ENCODE measurements around the gene SORCS2.

SORCS2 gene

GRCh38 chr4:7523526-7523925 is 331.2 kb downstream of the SORCS2 start:
- TF ChIP-seq CTCF (IDR thresholded peaks at IDR 0.05; ENCODE audit: low read depth, low read length), result no peak

GRCh38 chr4:7524064-7524682 is 331.8 kb downstream of the SORCS2 start:
- TF ChIP-seq CTCF (IDR thresholded peaks at IDR 0.05; ENCODE audit: low read depth, low read length), result no peak
- no peak overlapping the region for H3K4me3 ChIP-seq (ENCODE audit: low read depth, low read length)

More at GRCh38 chr4:7523526-7523925, 331.2 kb downstream of the SORCS2 start:
- no peak overlapping the region for H3K4me3 ChIP-seq (ENCODE audit: low read depth, low read length)

GRCh38 chr4:7524843-7525242 is 332.5 kb downstream of the SORCS2 start:
- no peak for TF ChIP-seq CTCF (IDR thresholded peaks at IDR 0.05; ENCODE audit: low read depth, low read length)
- H3K4me3 ChIP-seq (ENCODE audit: low read depth, low read length), result no peak overlapping the region

GRCh38 chr4:7526491-7526890 is 334.2 kb downstream of the SORCS2 start:
- no peak overlapping the region for H3K4me3 ChIP-seq (ENCODE audit: low read depth, low read length)
- TF ChIP-seq CTCF (IDR thresholded peaks at IDR 0.05; ENCODE audit: low read depth, low read length), result no peak

- no peak overlapping the region for H3K4me3 ChIP-seq (ENCODE audit: low read depth, low read length)
- no peak for TF ChIP-seq CTCF (IDR thresholded peaks at IDR 0.05; ENCODE audit: low read depth, low read length)
Measured at GRCh38 chr4:7526929-7527535, 334.7 kb downstream of the SORCS2 start.

- no peak for TF ChIP-seq CTCF (IDR thresholded peaks at IDR 0.05; ENCODE audit: low read depth, low read length)
Measured at GRCh38 chr4:7529368-7530080, 337.2 kb downstream of the SORCS2 start.

GRCh38 chr4:7530082-7530481 is 337.7 kb downstream of the SORCS2 start:
- TF ChIP-seq CTCF (IDR thresholded peaks at IDR 0.05; ENCODE audit: low read depth, low read length), result no peak
- no peak overlapping the region for H3K4me3 ChIP-seq (ENCODE audit: low read depth, low read length)

More at GRCh38 chr4:7529368-7530080, 337.2 kb downstream of the SORCS2 start:
- no peak overlapping the region for H3K4me3 ChIP-seq (ENCODE audit: low read depth, low read length)

Measured in WI38 (cell line).